Upper lobe of left lung (tissue), 6 donors: ENCODE results near the gene BMAL1. TPM values are rescaled to one million over a fixed set of nuclear protein-coding genes. Genes with fewer than 3 reads are reported as not detected.
A peak's percentile ranks its signal among the peaks of the same experiment; 100 is the strongest.

Experiments used
- ATAC-seq, 2 donors: fragments of 200-7000 bp; cut with Tn5 transposase; one replicate each; pipeline ENCODE4 v1.9.1; 2022; ENCODE audit warnings: mild to moderate bottlenecking in 2 of 2, moderate library complexity in 2 of 2; ENCODE audit not compliant: low FRiP score in 2 of 2
- DNase-seq, 2 donors: peaks; one replicate each; pipeline ENCODE4 v3.0.0-alpha.2; 2019 to 2020
- H3K27ac ChIP-seq, 4 donors: fragments of 200-600 bp; sonication (generic); one replicate each; pipeline ENCODE4 v1.5.1; 2016 to 2019
- H3K27me3 ChIP-seq, 4 donors: fragments of 200-600 bp; sonication (generic); one replicate each; pipeline ENCODE4 v1.5.1; 2017 to 2019
- H3K36me3 ChIP-seq, 4 donors: fragments of 200-600 bp; sonication (generic); one replicate each; pipeline ENCODE4 v1.5.1; 2016 to 2019
- H3K4me1 ChIP-seq, 4 donors: fragments of 200-600 bp; sonication (generic); one replicate each; pipeline ENCODE4 v1.5.1; 2018 to 2019
- H3K4me3 ChIP-seq, 4 donors: fragments of 200-600 bp; sonication (generic); one replicate each; pipeline ENCODE4 v1.5.1; 2017 to 2019; ENCODE audit warnings: mild to moderate bottlenecking in 2 of 4, moderate library complexity in 1 of 4
- H3K9me3 ChIP-seq, 4 donors: fragments of 200-600 bp; sonication (generic); one replicate each; pipeline ENCODE4 v1.5.1; 2018 to 2019
- CTCF ChIP-seq, 6 experiments: fragments of 450-650 bp in 4 of 6; fragments of 200-600 bp in 2 of 6; sonication (generic) in 2 of 6; IDR thresholded peaks; one replicate each; pipeline ENCODE4 v1.5.1; 2016 to 2019; ENCODE audit warnings: antibody characterized with exemption in 6 of 6
- EP300 ChIP-seq, 4 donors: sonication (generic); formaldehyde crosslinking; IDR thresholded peaks; one replicate each; pipeline ENCODE4 v1.5.1; 2017; ENCODE audit warnings: antibody characterized with exemption in 4 of 4, control low read depth in 2 of 4
- POLR2A ChIP-seq, 4 donors: fragments of 450-650 bp; IDR thresholded peaks; one replicate each; pipeline ENCODE4 v1.5.1; 2016 to 2017; ENCODE audit warnings: antibody characterized with exemption in 4 of 4, mild to moderate bottlenecking in 2 of 4
- POLR2AphosphoS5 ChIP-seq, 2 donors: sonication (generic); formaldehyde crosslinking; IDR thresholded peaks; one replicate each; pipeline ENCODE4 v1.5.1; 2017; ENCODE audit warnings: antibody characterized with exemption in 2 of 2
- WGBS, 2 donors: methylation state at CpG; one replicate each; pipeline ENCODE4 v1.1.5; 2017 to 2018; 5-methylcytosine and 5-hydroxymethylcytosine counted together
- total RNA-seq, 6 donors: library from RNA; depleted of rRNA in 4 of 6; stranded (reverse); fragments of >200 nt in 4 of 6; gene quantifications; one replicate each; pipeline versions ENCODE4 v1.1.0 to v1.2.1, GENCODE V29; 2016 to 2021
- donor health status: DM: no; HTN: no; CAD: no; lungs with moderate emphysema.
- donor health status: DM: no; HTN: yes; CAD: no; lungs with severe emphysema.

The BMAL1 gene
- total RNA-seq, 6 donors from 2014 or later, result 16.1 to 57.6 (median 35.7) TPM

- H3K4me3 ChIP-seq, result no peak overlapping the region
- peaks cover 18 to 35% (median 28%) of the 10 kb centered on the region in 4 donors for H3K4me1 ChIP-seq
- ATAC-seq (no peak), DNase-seq (no peak)
- H3K27me3 ChIP-seq, result no peaks in the 10 kb centered on the region
- 83 to 90% methylated on average over 6 of the region's 6 CpGs for WGBS, 2 donors
- no peaks in the 10 kb centered on the region for H3K9me3 ChIP-seq
- H3K27ac ChIP-seq, result no peak overlapping the region
- peaks cover 0 to 7% (median 4%) of the 10 kb centered on the region in 4 donors for H3K36me3 ChIP-seq
- TF ChIP-seq CTCF (IDR thresholded peaks at IDR 0.05), result no peak
- TF ChIP-seq POLR2A (IDR thresholded peaks at IDR 0.05), result no peak
- no peak for TF ChIP-seq EP300 (IDR thresholded peaks at IDR 0.05)
- TF ChIP-seq POLR2AphosphoS5 (IDR thresholded peaks at IDR 0.05), result no peak
Measured at GRCh38 chr11:13310443-13310842, 32.9 kb downstream of the BMAL1 start.

GRCh38 chr11:13311570-13311969 lies 34.0 kb downstream of the BMAL1 start:
- WGBS, 2 donors, result 89 to 94% methylated on average over 3 of the region's 3 CpGs
- Histone ChIP-seq H3K36me3 (peaks cover 0 to 7% (median 4%) of the 10 kb centered on the region in 4 donors), H3K27me3 (no peaks in the 10 kb centered on the region), H3K4me3 (no peak overlapping the region), H3K27ac (no peak overlapping the region), H3K9me3 (no peaks in the 10 kb centered on the region), H3K4me1 (peaks cover 18 to 38% (median 31%) of the 10 kb centered on the region in 4 donors)
- no peak for DNase-seq
- TF ChIP-seq EP300 (IDR thresholded peaks at IDR 0.05), result no peak
- no peak for TF ChIP-seq POLR2A (IDR thresholded peaks at IDR 0.05)
- no peak for TF ChIP-seq CTCF (IDR thresholded peaks at IDR 0.05)
- no peak for TF ChIP-seq POLR2AphosphoS5 (IDR thresholded peaks at IDR 0.05)
- ATAC-seq, result no peak

- DNase-seq (peak in 1 of 2 donors; percentile 1), ATAC-seq (no peak)
- H3K36me3 ChIP-seq, result peaks cover 0 to 7% (median 4%) of the 10 kb centered on the region in 4 donors
- no peak overlapping the region for H3K27ac ChIP-seq
- no peaks in the 10 kb centered on the region for H3K27me3 ChIP-seq
- 87 to 94% methylated on average over 16 of the region's 16 CpGs for WGBS, 2 donors
- no peak for TF ChIP-seq CTCF (IDR thresholded peaks at IDR 0.05)
- TF ChIP-seq POLR2A (IDR thresholded peaks at IDR 0.05), result no peak
- TF ChIP-seq POLR2AphosphoS5 (IDR thresholded peaks at IDR 0.05), result no peak
- TF ChIP-seq EP300 (IDR thresholded peaks at IDR 0.05), result no peak
- no peaks in the 10 kb centered on the region for H3K9me3 ChIP-seq
- H3K4me3 ChIP-seq, result no peak overlapping the region
- peaks cover 22 to 47% (median 38%) of the 10 kb centered on the region in 4 donors for H3K4me1 ChIP-seq
Measured at GRCh38 chr11:13313005-13313819, 35.6 kb downstream of the BMAL1 start.

- no peak for DNase-seq
- Histone ChIP-seq H3K4me3 (no peak overlapping the region), H3K4me1 (peaks cover 27 to 62% (median 50%) of the 10 kb centered on the region in 4 donors), H3K27me3 (no peaks in the 10 kb centered on the region), H3K9me3 (no peaks in the 10 kb centered on the region), H3K36me3 (peaks cover 0 to 7% (median 4%) of the 10 kb centered on the region in 4 donors), H3K27ac (peak overlapping the region in 1 of 4 donors; percentile 17)
- WGBS, 2 donors, result 65 to 67% methylated on average over 2 of the region's 2 CpGs
- TF ChIP-seq CTCF (IDR thresholded peaks at IDR 0.05) (no peak), EP300 (IDR thresholded peaks at IDR 0.05) (no peak), POLR2A (IDR thresholded peaks at IDR 0.05) (no peak)
- ATAC-seq, result no peak
Measured at GRCh38 chr11:13314676-13315394, 37.2 kb downstream of the BMAL1 start.
